GM12878 (cell line): ENCODE data around the gene CLEC16A. TPM values are rescaled to one million over a fixed set of nuclear protein-coding genes. Genes with fewer than 3 reads are reported as not detected.

Experiments used
- ASH2L ChIP-seq: fragments of 300-600, 200-600 bp; sonication (generic); IDR thresholded peaks from 2 replicates; pipeline ENCODE4 v1.6.1; 2017; ENCODE audit warnings: low read depth, mild to moderate bottlenecking, borderline replicate concordance
- CEBPB ChIP-seq, 2 experiments: fragments of 150-350 bp in 1 of 2; IDR thresholded peaks; 2 replicates each; pipeline ENCODE4 v1.6.1; 2012 to 2014; ENCODE audit warnings: low read depth in 2 of 2, low read length in 2 of 2, borderline replicate concordance in 1 of 2, inconsistent platforms in 1 of 2
- CHD1 ChIP-seq: IDR thresholded peaks from 2 replicates; pipeline ENCODE4 v1.6.1; 2012; ENCODE audit warnings: low read depth, low read length, improper control_type of control experiment
- CREB1 ChIP-seq: IDR thresholded peaks from 2 replicates; pipeline ENCODE4 v1.6.1; 2012; ENCODE audit warnings: low read depth, mild to moderate bottlenecking, inconsistent platforms
- DPF2 ChIP-seq: fragments of 450-650 bp; IDR thresholded peaks from 2 replicates; pipeline ENCODE4 v1.6.1; 2017; ENCODE audit warnings: mild to moderate bottlenecking
- EGR1 ChIP-seq, 2 experiments: IDR thresholded peaks; 1 replicate in 1 of 2; 2 replicates in 1 of 2; pipeline ENCODE4 v1.6.1; 2011 to 2012; ENCODE audit warnings: low read depth in 2 of 2, low read length in 2 of 2, borderline replicate concordance in 1 of 2, mild to moderate bottlenecking in 1 of 2, moderate library complexity in 1 of 2
- GATAD2B ChIP-seq: fragments of 450-650 bp; conservative IDR thresholded peaks from 2 replicates; pipeline ENCODE4 v1.6.1; 2017; ENCODE audit warnings: low read depth, mild to moderate bottlenecking, moderate library complexity
- HDGF ChIP-seq: fragments of 450-650 bp; IDR thresholded peaks from 2 replicates; pipeline ENCODE4 v1.6.1; 2016; ENCODE audit warnings: antibody characterized with exemption
- JUND ChIP-seq: IDR thresholded peaks from 2 replicates; pipeline ENCODE4 v1.6.1; 2012; ENCODE audit warnings: low read depth, mild to moderate bottlenecking, low read length, improper control_type of control experiment, moderate library complexity
- MEF2B ChIP-seq: fragments of 450-650 bp; IDR thresholded peaks from 2 replicates; pipeline ENCODE4 v1.6.1; 2018; ENCODE audit warnings: mild to moderate bottlenecking, moderate library complexity; ENCODE audit not compliant: partially characterized antibody, poor library complexity, severe bottlenecking
- POU2F2 ChIP-seq: IDR thresholded peaks from 3 replicates; pipeline ENCODE4 v1.6.1; 2011; ENCODE audit warnings: low read depth, mild to moderate bottlenecking, low read length, borderline replicate concordance
- RELA ChIP-seq: fragments of 450-650 bp; IDR thresholded peaks from 2 replicates; pipeline ENCODE4 v1.8.0; 2014; ENCODE audit warnings: borderline replicate concordance; ENCODE audit not compliant: partially characterized antibody
- SIX5 ChIP-seq: IDR thresholded peaks from 2 replicates; pipeline ENCODE4 v1.6.1; 2011; ENCODE audit warnings: mild to moderate bottlenecking, low read depth, low read length, moderate library complexity; ENCODE audit not compliant: severe bottlenecking
- SREBF2 ChIP-seq: IDR thresholded peaks from 2 replicates; pipeline ENCODE4 v1.6.1; 2012; ENCODE audit warnings: mild to moderate bottlenecking, low read length
- TBL1XR1 ChIP-seq: IDR thresholded peaks from 2 replicates; pipeline ENCODE4 v1.6.1; 2012; ENCODE audit warnings: low read depth, low read length, improper control_type of control experiment
- TCF12 ChIP-seq: IDR thresholded peaks from 2 replicates; pipeline ENCODE4 v1.6.1; 2011; ENCODE audit warnings: low read depth, mild to moderate bottlenecking, low read length
- TCF7 ChIP-seq: IDR thresholded peaks from 2 replicates; pipeline ENCODE4 v1.6.1; 2014; ENCODE audit warnings: antibody characterized with exemption, borderline replicate concordance
- polyA plus RNA-seq, 11 experiments: library from polyadenylated mRNA; depleted of rRNA in 4 of 11; unstranded in 6 of 11; stranded (reverse) in 5 of 11; fragments of >200 nt; fragmentation: Nextera tagmentation in 4 of 11; fragmentation: Illumina TruSeq in 1 of 11; extraction: Ambion mirVana in 4 of 11; extraction: Trizol in 1 of 11; gene quantifications; 1 replicate in 1 of 11; 2 replicates in 10 of 11; pipeline versions ENCODE4 v1.2.1 to v1.2.3, GENCODE V29; 2011 to 2016; ENCODE audit warnings: inconsistent platforms in 2 of 11, missing spikeins in 2 of 11, low read depth in 1 of 11
- total RNA-seq, 4 experiments: library from RNA; depleted of rRNA in 3 of 4; stranded (reverse); fragments of >200 nt in 3 of 4; fragmentation: Illumina TruSeq in 1 of 4; extraction: Trizol in 1 of 4; gene quantifications; 2 replicates each; pipeline versions ENCODE4 v1.2.1 to v1.2.3, GENCODE V29; 2013 to 2021
- TF ChIP-seq, protein P1 (sequence below): fragments of 450-650 bp; IDR thresholded peaks from 2 replicates; pipeline ENCODE4 v1.6.1; 2017; ENCODE audit warnings: mild to moderate bottlenecking, low read depth, inconsistent platforms; ENCODE audit not compliant: poor library complexity, severe bottlenecking
- TF ChIP-seq, protein P2 (sequence below): IDR thresholded peaks from 2 replicates; pipeline ENCODE4 v1.6.1; 2012; ENCODE audit warnings: low read depth, low read length, improper control_type of control experiment
- TF ChIP-seq, protein P3 (sequence below): IDR thresholded peaks from 2 replicates; pipeline ENCODE4 v1.6.1; 2011; ENCODE audit warnings: borderline replicate concordance, low read depth, mild to moderate bottlenecking, moderate library complexity, mixed read lengths, low read length; ENCODE audit not compliant: insufficient read depth; ENCODE audit errors: extremely low read length
- TF ChIP-seq, protein P4 (sequence below): IDR thresholded peaks from 2 replicates; pipeline ENCODE4 v1.6.1; 2012; ENCODE audit warnings: mild to moderate bottlenecking, low read depth, low read length

The CLEC16A gene
- total and polyA plus RNA-seq, 10 of the 15 experiments (the other 5 are each of a cell fraction or from before 2014, with no cell fraction given) = 1.5 to 28.8 (median 19.2) TPM

DNA sequence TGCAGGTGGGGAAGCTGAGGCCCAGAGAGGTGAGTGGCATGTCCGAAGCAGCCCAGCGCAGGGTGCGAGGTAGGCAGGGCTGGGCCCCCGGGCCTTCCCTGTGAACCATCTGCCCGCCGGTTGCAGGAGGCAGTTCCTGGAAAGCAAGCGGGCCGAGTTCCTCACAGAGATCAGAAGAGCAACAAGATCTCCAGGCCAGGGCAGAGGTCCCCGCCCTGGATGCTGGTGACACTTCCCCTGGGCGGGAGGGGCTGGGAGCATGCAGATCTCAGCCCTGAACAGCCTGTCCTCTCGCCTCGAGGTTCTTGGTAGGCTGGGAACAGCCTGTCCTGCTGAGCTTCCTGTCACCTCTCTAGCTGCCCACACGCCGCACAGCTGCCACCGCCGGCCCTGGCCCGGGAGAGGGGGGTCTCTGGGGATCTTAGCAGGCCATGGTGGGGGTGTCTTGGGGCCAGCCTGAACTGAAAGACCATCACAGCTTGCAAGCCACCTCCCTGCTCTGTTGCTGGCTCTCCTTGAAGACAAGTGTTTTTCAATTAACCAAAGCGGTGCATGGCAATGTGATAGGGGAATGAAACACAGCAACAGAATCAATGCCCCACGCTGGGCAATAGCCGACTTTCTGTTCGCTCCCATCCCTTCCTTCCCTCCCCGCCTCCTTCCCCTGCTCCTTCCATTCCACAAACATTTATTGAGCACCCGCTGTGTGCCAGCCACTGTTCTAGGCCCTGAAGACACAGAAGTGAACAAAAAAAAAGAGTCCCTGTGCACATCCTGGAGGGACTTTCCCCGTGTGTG lies 279.9 kb downstream of the CLEC16A start (continued):
- TF ChIP-seq, protein P1, sequence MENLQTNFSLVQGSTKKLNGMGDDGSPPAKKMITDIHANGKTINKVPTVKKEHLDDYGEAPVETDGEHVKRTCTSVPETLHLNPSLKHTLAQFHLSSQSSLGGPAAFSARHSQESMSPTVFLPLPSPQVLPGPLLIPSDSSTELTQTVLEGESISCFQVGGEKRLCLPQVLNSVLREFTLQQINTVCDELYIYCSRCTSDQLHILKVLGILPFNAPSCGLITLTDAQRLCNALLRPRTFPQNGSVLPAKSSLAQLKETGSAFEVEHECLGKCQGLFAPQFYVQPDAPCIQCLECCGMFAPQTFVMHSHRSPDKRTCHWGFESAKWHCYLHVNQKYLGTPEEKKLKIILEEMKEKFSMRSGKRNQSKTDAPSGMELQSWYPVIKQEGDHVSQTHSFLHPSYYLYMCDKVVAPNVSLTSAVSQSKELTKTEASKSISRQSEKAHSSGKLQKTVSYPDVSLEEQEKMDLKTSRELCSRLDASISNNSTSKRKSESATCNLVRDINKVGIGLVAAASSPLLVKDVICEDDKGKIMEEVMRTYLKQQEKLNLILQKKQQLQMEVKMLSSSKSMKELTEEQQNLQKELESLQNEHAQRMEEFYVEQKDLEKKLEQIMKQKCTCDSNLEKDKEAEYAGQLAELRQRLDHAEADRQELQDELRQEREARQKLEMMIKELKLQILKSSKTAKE = no peak
- TF ChIP-seq, protein P2, sequence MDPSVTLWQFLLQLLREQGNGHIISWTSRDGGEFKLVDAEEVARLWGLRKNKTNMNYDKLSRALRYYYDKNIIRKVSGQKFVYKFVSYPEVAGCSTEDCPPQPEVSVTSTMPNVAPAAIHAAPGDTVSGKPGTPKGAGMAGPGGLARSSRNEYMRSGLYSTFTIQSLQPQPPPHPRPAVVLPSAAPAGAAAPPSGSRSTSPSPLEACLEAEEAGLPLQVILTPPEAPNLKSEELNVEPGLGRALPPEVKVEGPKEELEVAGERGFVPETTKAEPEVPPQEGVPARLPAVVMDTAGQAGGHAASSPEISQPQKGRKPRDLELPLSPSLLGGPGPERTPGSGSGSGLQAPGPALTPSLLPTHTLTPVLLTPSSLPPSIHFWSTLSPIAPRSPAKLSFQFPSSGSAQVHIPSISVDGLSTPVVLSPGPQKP = no peak
- no peak for TF ChIP-seq EGR1 (IDR thresholded peaks at IDR 0.05; ENCODE audit: borderline replicate concordance in 1 of 2, low read depth in 2 of 2, low read length in 2 of 2)
- no peak for TF ChIP-seq CEBPB (IDR thresholded peaks at IDR 0.05; ENCODE audit: borderline replicate concordance in 1 of 2, low read depth in 2 of 2, low read length in 2 of 2)
- TF ChIP-seq CHD1 = no peak
- peak; percentile 29; the same call in 1 of the 2 replicates for TF ChIP-seq TCF12
- TF ChIP-seq POU2F2 = no peak
- TF ChIP-seq, protein P3, sequence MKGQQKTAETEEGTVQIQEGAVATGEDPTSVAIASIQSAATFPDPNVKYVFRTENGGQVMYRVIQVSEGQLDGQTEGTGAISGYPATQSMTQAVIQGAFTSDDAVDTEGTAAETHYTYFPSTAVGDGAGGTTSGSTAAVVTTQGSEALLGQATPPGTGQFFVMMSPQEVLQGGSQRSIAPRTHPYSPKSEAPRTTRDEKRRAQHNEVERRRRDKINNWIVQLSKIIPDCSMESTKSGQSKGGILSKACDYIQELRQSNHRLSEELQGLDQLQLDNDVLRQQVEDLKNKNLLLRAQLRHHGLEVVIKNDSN = no peak
- TF ChIP-seq SREBF2 = no peak
- 0 out of 2 replicates have a peak, but pooled peaks have one; percentile 20 for TF ChIP-seq GATAD2B
- TF ChIP-seq SIX5 = no peak
- peak; percentile 60 for TF ChIP-seq MEF2B
- TF ChIP-seq ASH2L = no peak
- TF ChIP-seq RELA = no peak
- no peak for TF ChIP-seq TCF7
- TF ChIP-seq HDGF = no peak
- TF ChIP-seq DPF2 = peak; percentile 45; the same call in 1 of the 2 replicates
- TF ChIP-seq JUND = no peak
- no peak for TF ChIP-seq CREB1
- TF ChIP-seq TBL1XR1 = no peak
- TF ChIP-seq, protein P4, sequence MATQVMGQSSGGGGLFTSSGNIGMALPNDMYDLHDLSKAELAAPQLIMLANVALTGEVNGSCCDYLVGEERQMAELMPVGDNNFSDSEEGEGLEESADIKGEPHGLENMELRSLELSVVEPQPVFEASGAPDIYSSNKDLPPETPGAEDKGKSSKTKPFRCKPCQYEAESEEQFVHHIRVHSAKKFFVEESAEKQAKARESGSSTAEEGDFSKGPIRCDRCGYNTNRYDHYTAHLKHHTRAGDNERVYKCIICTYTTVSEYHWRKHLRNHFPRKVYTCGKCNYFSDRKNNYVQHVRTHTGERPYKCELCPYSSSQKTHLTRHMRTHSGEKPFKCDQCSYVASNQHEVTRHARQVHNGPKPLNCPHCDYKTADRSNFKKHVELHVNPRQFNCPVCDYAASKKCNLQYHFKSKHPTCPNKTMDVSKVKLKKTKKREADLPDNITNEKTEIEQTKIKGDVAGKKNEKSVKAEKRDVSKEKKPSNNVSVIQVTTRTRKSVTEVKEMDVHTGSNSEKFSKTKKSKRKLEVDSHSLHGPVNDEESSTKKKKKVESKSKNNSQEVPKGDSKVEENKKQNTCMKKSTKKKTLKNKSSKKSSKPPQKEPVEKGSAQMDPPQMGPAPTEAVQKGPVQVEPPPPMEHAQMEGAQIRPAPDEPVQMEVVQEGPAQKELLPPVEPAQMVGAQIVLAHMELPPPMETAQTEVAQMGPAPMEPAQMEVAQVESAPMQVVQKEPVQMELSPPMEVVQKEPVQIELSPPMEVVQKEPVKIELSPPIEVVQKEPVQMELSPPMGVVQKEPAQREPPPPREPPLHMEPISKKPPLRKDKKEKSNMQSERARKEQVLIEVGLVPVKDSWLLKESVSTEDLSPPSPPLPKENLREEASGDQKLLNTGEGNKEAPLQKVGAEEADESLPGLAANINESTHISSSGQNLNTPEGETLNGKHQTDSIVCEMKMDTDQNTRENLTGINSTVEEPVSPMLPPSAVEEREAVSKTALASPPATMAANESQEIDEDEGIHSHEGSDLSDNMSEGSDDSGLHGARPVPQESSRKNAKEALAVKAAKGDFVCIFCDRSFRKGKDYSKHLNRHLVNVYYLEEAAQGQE = no peak
